Neural progenitor cell (in vitro differentiated cells): ENCODE data around the gene PXDN.

Experiments used
- CTCF ChIP-seq: fragments of 200-600 bp; sonication (generic); IDR thresholded peaks from 2 replicates; pipeline ENCODE4 v1.5.1; 2017; ENCODE audit warnings: antibody characterized with exemption, mild to moderate bottlenecking
- EZH2 ChIP-seq: fragments of 200-600 bp; sonication (generic); IDR thresholded peaks from 2 replicates; pipeline ENCODE4 v1.6.1; 2017; ENCODE audit warnings: antibody characterized with exemption, mild to moderate bottlenecking, moderate library complexity
- EZH2phosphoT487 ChIP-seq: fragments of 200-600 bp; sonication (generic); IDR thresholded peaks from 2 replicates; pipeline ENCODE4 v1.6.1; 2017; ENCODE audit warnings: antibody characterized with exemption

DNA sequence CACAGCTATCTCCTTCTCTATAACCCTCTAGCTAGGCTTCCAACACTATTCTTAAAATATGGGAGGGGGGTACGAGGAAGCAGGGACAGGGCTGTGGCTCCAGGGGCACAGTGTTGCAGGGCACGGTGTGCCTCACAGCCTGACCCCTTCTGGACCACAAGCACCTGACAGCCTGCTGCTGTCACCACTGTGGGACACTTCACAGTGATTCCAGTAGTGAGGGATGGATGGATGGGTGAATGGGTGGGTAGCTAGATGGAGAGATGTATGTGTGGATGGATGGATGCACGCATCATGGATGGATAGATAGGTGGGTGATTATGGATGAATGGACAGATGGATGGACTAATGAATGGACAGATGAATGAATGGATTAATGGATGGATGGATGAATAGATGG lies 21.6 kb downstream of the PXDN start:
- TF ChIP-seq EZH2 (no peak), CTCF (no peak), EZH2phosphoT487 (no peak)
